Measurements from ENCODE around the gene ATG5.

The ATG5 gene

DNA sequence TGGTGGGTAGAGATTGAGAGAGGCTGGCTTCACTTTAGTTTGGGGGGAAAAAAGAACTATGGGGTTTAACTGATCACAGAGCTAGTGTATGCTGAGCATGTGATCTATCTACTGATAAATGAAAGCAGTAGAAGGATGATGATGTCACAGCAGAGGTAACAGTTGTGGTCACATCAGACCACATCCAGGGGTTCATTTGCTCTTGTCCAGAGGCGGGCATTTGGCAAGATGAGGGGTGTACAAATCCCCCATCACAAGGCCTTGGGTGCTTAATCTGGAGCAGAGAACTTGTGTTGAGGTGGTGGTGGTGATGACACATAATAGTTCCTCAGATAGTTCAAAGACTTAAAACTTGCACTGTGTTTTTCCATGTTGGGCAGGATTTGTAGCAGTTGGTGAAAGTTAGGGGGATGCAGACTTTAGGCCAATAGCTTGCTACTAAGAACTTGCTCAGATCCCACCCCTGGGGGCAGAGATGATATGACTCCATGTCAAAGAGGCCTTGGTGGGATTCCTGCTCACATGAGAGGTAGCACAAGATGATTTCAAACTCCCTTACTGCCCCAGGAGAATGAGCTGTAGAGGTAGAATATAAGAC, 176.0 kb downstream of the ATG5 start:
- no peak for DNase-seq

DNA sequence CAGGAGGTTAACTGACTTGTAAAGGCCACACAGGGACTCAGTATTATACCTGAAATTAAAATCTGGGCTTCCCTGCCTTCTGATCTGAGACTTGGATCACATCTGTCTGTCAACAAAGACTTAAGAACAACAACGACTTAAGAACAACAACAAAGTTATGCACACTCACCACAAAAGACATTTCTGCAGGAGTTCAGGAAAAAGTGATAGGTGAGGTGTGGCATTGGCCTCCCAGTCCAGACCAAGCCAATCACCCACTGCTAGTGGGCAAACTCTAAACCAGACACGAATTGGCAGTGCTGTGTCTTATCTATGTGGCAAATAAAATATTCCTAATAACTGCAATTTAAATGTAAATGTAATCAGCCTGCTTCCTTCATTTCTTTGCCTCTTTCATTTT, 178.1 kb downstream of the ATG5 start:
- no peak for DNase-seq

- no peak for DNase-seq
These were observed 178.7 kb downstream of the ATG5 start for GRCh38 chr6:106146852-106147351.

DNA sequence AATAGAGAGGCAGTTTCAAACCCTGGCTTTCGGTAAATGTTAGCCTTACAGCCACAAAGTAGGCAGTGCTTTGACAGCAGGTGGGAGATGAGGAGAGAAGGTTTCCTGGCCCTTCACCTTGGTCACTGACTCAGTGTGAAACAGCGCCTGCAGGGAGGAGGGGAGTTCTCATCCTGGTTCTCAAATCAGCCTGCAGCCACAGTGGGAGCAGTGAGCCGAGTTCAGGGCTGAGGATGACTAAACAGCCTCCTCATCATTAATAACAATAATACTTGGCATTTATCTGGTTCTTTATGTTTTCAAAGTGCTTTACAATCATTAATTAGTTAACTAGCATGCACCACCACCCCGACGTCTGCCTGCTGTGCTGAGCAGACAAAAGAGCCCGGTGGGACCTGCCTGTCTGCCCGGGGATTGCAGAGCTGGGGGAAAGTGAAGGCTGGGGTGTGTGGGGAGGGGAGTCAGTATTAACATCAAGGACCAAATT, 179.8 kb downstream of the ATG5 start:
- DNase-seq, result peak; percentile 22

DNA sequence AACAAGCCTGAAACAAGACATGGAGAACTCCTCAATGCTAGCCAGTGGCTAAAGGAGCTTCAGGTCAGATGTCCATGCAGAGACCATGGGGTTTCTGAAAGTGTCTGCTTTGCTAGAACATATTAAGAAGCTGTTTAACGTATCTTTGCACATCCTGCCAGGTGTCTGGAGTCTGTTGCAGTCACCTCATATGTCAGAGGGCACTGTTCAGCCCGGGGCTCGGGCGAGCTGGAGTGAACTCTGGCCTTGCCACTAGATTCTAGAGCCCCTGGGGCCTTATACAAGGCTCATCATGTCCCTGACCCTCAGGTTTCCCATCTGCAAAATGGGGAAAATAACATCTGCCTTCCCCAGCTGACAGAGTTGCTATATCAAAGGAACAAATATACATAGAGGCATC, 180.4 kb downstream of the ATG5 start:
- DNase-seq, result no peak

- DNase-seq, result no peak
These were observed 181.9 kb downstream of the ATG5 start for GRCh38 chr6:106143665-106144064.

DNA sequence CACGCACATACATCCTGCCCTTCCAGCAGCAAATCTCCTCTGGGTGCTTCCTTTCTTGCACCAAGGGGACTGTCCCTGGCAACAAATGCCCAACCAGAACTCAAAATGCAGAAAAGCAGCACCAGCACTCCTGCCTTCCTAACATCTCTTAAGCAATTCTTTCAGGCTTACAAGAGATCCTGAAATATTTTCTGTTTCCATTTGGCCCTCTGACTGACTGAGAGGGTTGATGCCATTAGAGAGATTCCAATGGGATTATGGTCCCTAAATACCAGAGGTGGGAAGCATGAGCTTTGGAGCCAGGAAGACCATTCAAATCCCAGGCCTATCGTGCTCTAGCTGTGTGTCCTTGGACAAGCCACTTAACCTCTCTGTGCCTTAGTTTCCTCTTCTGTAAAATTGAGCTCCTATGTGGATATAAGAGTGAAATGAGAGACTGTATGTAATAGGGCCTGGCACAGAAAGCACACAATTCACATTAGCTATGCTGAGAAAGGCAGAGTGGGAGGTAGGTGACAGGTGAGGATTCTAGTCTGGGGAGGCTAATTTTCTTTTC, 182.6 kb downstream of the ATG5 start:
- DNase-seq, result no peak

GRCh38 chr6:106141441-106142237, 183.9 kb downstream of the ATG5 start:
- peak; percentile 52 for DNase-seq

DNA sequence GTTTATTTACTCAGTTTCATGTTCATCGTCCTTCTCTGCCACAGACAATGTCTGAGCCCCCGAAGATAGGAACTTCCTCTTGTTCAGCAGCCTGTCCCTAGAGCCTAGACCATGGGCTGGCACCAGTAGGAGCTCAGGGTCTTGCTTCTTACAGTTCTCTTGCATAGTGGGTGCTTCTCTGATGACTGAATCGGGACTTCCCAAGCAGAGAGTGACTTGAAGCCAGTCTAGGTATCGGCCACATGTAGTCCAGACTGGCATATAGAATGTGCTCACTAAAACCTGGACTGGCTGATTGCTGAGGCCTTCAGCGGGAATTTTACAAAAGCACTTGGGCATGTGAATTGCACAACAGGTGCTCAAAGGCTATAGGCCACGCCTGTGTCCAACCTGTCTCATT, 187.4 kb downstream of the ATG5 start:
- no peak for DNase-seq

- no peak for DNase-seq
These were observed 188.7 kb downstream of the ATG5 start for GRCh38 chr6:106136845-106137244.

GRCh38 chr6:106135911-106136571, 189.5 kb downstream of the ATG5 start:
- no peak for DNase-seq

GRCh38 chr6:106134906-106135634, 190.5 kb downstream of the ATG5 start:
- DNase-seq, result no peak

All from stimulated activated naive CD4-positive, alpha-beta T cell treated with Interleukin-2 at 50 U/mL for 16 hours (primary cell).